Activated CD4-positive, alpha-beta T cell treated with anti-CD3 and anti-CD28 coated beads for 24 hours (primary cell): ENCODE data around the gene HLF.
"Not testable (repeated sequence)": the region's sequence is repeated elsewhere in the genome, so short reads cannot be mapped to it uniquely, and the experiment has no call there.

Experiments used
- DNase-seq, 2 donors: peaks; one replicate each; pipeline ENCODE4 v3.0.0-alpha.2; 2020; ENCODE audit warnings: low read depth in 2 of 2

HLF gene

GRCh38 chr17:55327225-55328088 is 62.7 kb downstream of the HLF start:
- DNase-seq = no peak

- DNase-seq = not testable (repeated sequence)
These were observed 63.8 kb downstream of the HLF start for GRCh38 chr17:55328514-55328913.

DNA sequence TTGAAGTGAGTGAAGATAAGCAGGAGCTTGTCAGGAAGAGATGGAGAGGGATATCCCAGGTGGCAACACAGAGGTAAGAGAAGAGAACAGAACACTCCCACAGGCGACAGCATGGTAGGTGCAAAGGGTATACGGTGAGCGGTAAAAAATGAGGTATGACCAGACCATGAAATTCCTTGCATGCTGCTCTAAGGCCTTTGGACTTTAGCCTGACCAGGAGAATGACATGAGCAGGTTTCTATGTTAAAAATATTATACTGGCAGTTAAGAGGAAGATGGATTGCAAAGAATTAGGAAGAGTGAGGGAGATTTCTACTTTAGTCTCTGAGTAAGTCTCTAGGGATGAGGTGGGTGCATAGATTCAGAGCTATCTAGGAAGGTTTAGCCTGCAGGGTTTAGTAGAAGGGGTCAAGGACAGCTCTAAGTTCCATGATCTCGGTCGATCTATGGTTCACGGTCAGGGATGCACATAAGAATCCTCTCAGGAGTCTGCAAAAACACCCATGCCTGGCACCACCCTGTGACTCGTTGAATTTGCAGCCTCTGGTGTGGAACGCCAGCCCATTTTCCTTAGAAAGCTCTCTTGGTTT is 65.7 kb downstream of the HLF start:
- DNase-seq = no peak

DNA sequence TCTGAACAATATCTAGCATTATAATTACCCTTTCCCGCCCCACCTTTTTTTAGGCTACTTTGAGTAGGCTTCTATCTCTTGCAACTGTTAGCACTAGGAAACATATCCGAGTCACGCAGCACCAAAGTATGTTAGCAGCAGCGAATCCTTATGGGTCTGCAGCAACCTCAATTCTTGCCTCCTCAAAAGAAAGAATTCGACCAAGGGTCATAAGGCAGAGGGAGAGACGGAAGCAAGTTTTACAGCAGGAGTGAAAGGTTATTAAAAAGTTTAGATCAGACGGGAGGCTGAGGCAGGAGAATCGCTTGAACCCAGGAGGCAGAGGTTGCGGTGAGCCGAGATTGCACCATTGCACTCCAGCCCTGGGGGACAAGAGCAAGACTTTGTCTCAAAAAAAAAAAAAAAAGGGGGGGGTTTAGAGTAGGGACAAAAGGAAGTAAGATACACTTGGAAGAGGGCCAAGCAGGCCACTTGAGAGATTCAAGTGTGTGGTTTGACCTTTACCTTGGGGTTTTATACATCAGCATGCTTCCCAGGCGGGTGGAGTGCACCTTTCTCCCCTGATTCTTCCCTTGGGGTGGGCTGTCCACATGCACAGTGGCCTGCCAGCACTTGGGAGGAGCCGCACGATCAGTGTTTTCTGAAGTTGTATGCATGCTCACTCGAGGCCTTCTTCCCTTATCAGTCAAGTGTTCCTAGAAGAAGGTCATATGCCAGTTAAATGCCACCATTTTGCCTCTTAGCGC is 67.7 kb downstream of the HLF start:
- DNase-seq = no peak

DNA sequence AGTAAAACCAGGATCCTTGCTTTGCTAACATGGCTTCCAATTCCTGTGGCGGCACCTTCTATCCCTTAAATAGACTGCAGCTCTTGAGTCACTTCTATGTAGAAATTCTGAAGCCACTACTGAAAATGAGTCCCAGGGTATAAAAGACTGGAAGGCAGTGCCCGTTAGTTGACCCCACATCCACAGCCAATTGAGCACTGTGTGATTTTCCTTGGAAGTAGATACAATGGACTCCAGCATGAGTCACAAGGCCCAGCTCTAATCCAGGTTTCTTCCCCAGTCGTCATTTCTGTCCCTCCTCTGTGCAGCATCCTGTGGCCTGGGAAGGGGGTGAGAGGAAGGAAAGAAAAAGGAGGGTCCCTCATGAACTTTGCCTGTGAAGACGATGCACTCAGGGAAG is 69.5 kb downstream of the HLF start:
- no peak for DNase-seq

- no peak for DNase-seq
These were observed 70.3 kb downstream of the HLF start for GRCh38 chr17:55334881-55335540.

GRCh38 chr17:55335625-55336024 is 70.9 kb downstream of the HLF start:
- no peak for DNase-seq

- no peak for DNase-seq
These were observed 71.7 kb downstream of the HLF start for GRCh38 chr17:55336426-55336825.

DNA sequence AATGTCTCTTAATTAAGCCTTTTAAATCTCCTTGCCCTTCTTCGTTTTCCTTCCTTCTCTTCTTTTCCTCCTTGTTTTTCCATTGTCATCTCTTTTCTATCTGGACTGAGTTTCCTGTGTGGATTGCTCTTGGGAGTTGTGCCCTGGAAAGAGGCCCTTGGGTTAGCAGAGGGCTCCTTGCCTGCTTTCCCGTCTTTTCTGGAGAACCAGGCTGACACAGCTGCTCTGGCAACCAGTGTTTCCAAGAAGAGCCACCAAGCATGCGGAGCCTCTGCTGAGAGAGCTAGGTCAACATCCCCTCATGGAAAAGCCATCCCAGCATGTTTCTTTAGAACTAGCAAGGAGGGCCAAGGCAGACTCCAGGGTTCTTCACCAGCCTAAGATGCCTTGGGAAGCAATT is 75.4 kb downstream of the HLF start:
- no peak for DNase-seq

DNA sequence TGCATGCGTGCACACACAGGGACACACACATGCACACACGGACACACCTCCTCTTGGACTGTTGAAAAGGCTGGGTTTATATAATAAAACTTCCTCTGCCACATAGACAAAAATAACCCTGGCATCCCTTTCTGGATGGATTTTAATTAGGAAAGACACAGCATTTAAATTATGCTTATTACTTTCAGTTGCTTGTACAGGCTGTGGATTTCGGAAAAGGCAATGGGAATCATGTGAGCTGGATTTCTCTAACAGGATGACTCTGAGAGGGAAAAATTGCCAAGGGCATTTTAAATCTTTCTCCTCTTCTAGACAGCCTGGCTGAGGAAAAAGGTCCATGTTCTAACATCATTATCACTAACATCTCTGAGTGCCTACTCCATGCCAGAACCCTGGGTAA is 75.9 kb downstream of the HLF start:
- no peak for DNase-seq

- no peak for DNase-seq
These were observed 76.7 kb downstream of the HLF start for GRCh38 chr17:55341432-55341831.

DNA sequence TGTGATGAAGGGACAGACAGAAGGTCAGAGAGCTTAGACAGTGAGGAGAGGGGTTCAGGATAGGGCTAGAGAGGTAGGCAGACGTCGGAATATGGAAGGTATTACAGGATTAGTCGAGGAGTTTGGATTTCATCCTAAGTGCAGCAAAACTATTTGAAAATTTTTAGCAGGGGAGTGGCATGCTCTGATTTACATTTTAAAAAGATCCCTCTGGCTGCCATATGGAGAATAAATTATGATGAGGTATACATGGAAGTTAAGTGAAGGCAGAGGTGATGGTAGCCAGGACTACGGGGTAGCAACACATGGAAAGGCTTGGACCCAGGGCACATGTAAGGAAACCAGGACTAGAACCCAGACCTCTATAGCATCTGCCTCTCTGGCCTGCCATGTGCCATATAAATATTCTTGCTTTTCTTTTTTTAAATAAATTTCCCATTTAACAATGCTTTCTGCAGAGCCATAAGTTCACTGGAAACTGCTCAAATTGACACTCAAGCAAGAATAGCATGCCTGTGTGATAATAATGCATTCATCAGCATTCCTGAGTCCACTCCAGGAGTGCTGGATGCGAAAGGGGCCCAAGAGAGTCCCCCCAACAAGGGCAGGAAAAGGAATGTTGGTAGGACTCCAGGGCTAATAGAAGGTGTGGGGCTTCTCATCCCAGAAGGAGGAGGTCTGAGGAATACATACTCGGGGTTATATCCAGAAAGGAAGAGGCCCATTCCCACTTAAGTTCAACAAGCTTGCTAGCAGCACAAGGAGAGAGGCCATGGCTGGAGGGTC is 78.2 kb downstream of the HLF start:
- no peak for DNase-seq

DNA sequence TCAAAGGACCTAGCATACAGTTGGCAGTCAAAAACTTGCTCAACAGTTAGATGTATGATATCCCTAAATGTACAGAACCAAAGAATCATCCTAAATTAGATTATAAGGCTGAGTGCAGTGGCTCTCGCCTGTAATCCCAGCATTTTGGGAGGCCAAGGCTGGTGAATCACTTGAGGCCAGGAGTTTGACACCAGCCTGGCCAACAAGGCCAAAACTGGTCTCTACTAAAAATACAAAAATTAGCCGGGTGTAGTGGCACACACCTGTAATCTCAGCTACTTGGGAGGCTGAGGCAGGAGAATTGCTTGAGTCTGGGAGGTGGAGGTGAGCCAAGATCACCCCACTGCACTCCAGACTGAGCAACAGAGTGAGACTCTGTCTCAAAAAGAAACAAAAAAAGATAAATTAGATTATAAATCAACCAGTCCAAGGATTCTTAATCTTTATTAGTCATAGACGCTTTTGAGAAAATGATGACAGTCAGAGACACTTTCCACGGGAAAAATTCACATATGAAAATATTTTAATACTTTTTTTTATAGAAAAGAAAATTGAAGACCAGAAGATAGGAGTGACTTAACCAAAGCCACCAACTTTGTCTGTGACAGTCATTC is 79.2 kb downstream of the HLF start:
- DNase-seq = no peak

DNA sequence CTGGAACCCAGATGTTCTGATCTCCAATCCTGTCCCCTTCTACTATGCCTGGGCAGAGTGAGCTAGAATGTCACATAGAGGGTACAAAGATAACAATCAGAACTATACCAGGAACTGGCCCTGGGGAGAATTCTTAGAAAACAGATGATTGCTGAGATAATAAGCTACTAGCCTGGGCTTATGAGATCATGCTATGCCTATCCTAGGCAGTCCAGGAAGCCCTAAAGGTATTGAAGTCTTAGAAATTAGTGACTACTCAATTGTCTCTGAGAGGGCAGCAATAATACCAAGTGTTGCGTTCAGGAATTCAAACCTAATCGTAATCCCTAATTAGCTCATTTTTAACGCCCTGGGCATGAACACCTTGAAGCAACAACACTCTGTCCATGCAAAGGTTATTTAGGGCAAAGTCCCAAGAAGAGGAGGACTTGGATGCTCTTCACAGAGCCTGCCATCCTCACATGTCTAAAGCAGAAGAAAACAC is 79.8 kb downstream of the HLF start:
- DNase-seq = no peak

DNA sequence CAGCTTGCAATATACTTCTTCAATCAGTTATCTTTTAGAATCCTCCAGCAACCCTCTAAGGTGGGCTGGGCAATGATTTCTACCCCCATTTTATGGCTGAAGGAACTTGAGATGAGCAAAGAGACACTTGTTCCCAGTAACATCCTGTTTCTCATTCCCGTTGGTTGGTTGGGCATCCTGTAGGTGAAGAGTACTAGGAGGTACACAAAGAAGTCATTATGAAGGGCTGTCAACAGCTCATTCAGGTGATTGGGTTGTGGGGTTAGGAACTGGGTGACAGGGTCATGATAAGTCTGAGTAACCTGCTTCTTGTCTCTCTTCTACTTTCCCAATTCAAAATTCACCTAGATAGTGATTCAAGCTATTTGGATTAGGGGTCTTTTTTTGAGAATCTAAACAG is 80.4 kb downstream of the HLF start:
- no peak for DNase-seq

GRCh38 chr17:55346658-55347057 is 81.9 kb downstream of the HLF start:
- no peak for DNase-seq

- no peak for DNase-seq
These were observed 82.6 kb downstream of the HLF start for GRCh38 chr17:55347341-55347740.

GRCh38 chr17:55348749-55349354 is 84.1 kb downstream of the HLF start:
- DNase-seq = peak; percentile 18 to 26

- DNase-seq = no peak
These were observed 86.1 kb downstream of the HLF start for GRCh38 chr17:55350825-55351205.

GRCh38 chr17:55351226-55351625 is 86.5 kb downstream of the HLF start:
- DNase-seq = no peak
